Body of pancreas (tissue), 4 donors: ENCODE data around the gene GALNTL6.

Experiments
- POLR2A ChIP-seq, 3 donors: fragments of 450-650 bp; IDR thresholded peaks; one replicate each; pipeline ENCODE4 v1.6.1; 2016; ENCODE audit warnings: antibody characterized with exemption in 3 of 3, mild to moderate bottlenecking in 2 of 3
- TF ChIP-seq, protein P1 (sequence below), 7 experiments: fragments of 450-650 bp in 4 of 7; fragments of 200-600 bp in 3 of 7; sonication (generic) in 3 of 7; IDR thresholded peaks; one replicate each; pipeline ENCODE4 v1.5.1; 2016 to 2019; ENCODE audit warnings: antibody characterized with exemption in 7 of 7

GRCh38 chr4:172486531-172486930 is 673.3 kb downstream of the GALNTL6 start:
- TF ChIP-seq, protein P1, sequence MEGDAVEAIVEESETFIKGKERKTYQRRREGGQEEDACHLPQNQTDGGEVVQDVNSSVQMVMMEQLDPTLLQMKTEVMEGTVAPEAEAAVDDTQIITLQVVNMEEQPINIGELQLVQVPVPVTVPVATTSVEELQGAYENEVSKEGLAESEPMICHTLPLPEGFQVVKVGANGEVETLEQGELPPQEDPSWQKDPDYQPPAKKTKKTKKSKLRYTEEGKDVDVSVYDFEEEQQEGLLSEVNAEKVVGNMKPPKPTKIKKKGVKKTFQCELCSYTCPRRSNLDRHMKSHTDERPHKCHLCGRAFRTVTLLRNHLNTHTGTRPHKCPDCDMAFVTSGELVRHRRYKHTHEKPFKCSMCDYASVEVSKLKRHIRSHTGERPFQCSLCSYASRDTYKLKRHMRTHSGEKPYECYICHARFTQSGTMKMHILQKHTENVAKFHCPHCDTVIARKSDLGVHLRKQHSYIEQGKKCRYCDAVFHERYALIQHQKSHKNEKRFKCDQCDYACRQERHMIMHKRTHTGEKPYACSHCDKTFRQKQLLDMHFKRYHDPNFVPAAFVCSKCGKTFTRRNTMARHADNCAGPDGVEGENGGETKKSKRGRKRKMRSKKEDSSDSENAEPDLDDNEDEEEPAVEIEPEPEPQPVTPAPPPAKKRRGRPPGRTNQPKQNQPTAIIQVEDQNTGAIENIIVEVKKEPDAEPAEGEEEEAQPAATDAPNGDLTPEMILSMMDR (IDR thresholded peaks at IDR 0.05), result no peak
- no peak for TF ChIP-seq POLR2A (IDR thresholded peaks at IDR 0.05)
